H1 (cell line): ENCODE data around the gene PPA1. TPM values are rescaled to one million over a fixed set of nuclear protein-coding genes. Genes with fewer than 3 reads are reported as not detected.

Experiments
- CTCF ChIA-PET: fragments of 300-600 bp; sonication (Branson Sonifier 250); formaldehyde crosslinking; loops from one replicate; lab custom pipeline; 2021; ENCODE audit not compliant: partially characterized antibody; lab: Charles Lee
- POLR2A ChIA-PET: fragments of 300-600 bp; sonication (Branson Sonifier 250); formaldehyde crosslinking; loops from one replicate; lab custom pipeline; 2021; ENCODE audit warnings: inconsistent platforms; ENCODE audit not compliant: partially characterized antibody; lab: Charles Lee
- DNase-seq, 2 experiments: peaks; one replicate each; pipeline versions ENCODE4 v3.0.0 to v3.0.0-alpha.2; 2010 to 2022; ENCODE audit warnings: low spot score in 2 of 2, low read depth in 1 of 2, mixed read lengths in 1 of 2
- FAIRE-seq: peaks from 2 replicates; lab custom pipeline; 2011; peaks lifted over from hg19 to GRCh38; lab: Jason Lieb, UNC
- H2AFZ ChIP-seq: 2 replicates; pipeline ENCODE4 v1.8.1; 2012; ENCODE audit warnings: low read length, inconsistent platforms
- H2AK5ac ChIP-seq: 2 replicates; pipeline ENCODE4 v1.6.1; 2013; ENCODE audit warnings: low read depth, low read length
- H2BK120ac ChIP-seq: replicated peaks from 2 replicates; pipeline ENCODE3; 2013; ENCODE audit warnings: low read depth, low read length, inconsistent platforms
- H2BK12ac ChIP-seq: 2 replicates; pipeline ENCODE4 v1.6.1; 2013; ENCODE audit warnings: low read depth, low read length
- H2BK15ac ChIP-seq: 2 replicates; pipeline ENCODE4 v1.6.1; 2013; ENCODE audit warnings: low read length
- H2BK20ac ChIP-seq: 2 replicates; pipeline ENCODE4 v1.6.1; 2013; ENCODE audit warnings: low read length
- H2BK5ac ChIP-seq: 2 replicates; pipeline ENCODE4 v1.6.1; 2013; ENCODE audit warnings: low read depth, low read length
- H3K14ac ChIP-seq: 2 replicates; pipeline ENCODE4 v1.6.1; 2013; ENCODE audit warnings: inconsistent platforms; ENCODE audit not compliant: insufficient read length
- H3K18ac ChIP-seq: 2 replicates; pipeline ENCODE4 v1.6.1; 2013; ENCODE audit warnings: low read length; ENCODE audit errors: extremely low read depth
- H3K23ac ChIP-seq: 2 replicates; pipeline ENCODE4 v1.6.1; 2013; ENCODE audit warnings: inconsistent platforms; ENCODE audit not compliant: insufficient read length
- H3K23me2 ChIP-seq: 2 replicates; pipeline ENCODE4 v1.6.1; 2013; ENCODE audit warnings: low read depth, low read length
- H3K27ac ChIP-seq: 2 replicates; pipeline ENCODE4 v1.6.1; 2011; ENCODE audit warnings: low read depth, low read length, inconsistent platforms
- H3K27me3 ChIP-seq, 4 experiments: replicated peaks in 1 of 4; 1 replicate in 1 of 4; 2 replicates in 3 of 4; pipeline versions ENCODE4 v1.6.1 to v1.8.1; 2011 to 2013; ENCODE audit warnings: low read length in 3 of 4, mild to moderate bottlenecking in 3 of 4, inconsistent platforms in 2 of 4, mixed read lengths in 2 of 4, moderate library complexity in 1 of 4; ENCODE audit not compliant: control insufficient read depth in 3 of 4, insufficient read depth in 3 of 4; ENCODE audit errors: extremely low read depth in 1 of 4
- H3K36me3 ChIP-seq, 4 experiments: 2 replicates each; pipeline versions ENCODE4 v1.6.1 to v1.8.1; 2011 to 2013; ENCODE audit warnings: mild to moderate bottlenecking in 4 of 4, low read length in 3 of 4, moderate library complexity in 2 of 4, control low read depth in 1 of 4, inconsistent platforms in 1 of 4; ENCODE audit not compliant: insufficient read depth in 4 of 4, control insufficient read depth in 2 of 4
- H3K4ac ChIP-seq: replicated peaks from 2 replicates; pipeline ENCODE3; 2013; ENCODE audit warnings: low read length, low read depth, mixed read lengths, inconsistent platforms; ENCODE audit not compliant: insufficient read length
- H3K4me1 ChIP-seq, 4 experiments: replicated peaks in 1 of 4; 1 replicate in 1 of 4; 2 replicates in 3 of 4; pipeline versions ENCODE4 v1.6.1 to v1.8.1; 2011 to 2013; ENCODE audit warnings: low read length in 3 of 4, inconsistent platforms in 2 of 4, mixed read lengths in 1 of 4; ENCODE audit not compliant: insufficient read depth in 4 of 4, control insufficient read depth in 3 of 4
- H3K4me2 ChIP-seq, 2 experiments: 2 replicates each; pipeline versions ENCODE4 v1.6.1 to v1.8.1; 2011 to 2013; ENCODE audit warnings: low read depth in 2 of 2, low read length in 2 of 2, control low read depth in 1 of 2, inconsistent platforms in 1 of 2, mild to moderate bottlenecking in 1 of 2; ENCODE audit not compliant: insufficient read depth in 1 of 2
- H3K4me3 ChIP-seq, 4 experiments: fragments of 200-600, 300-600 bp in 1 of 4; sonication (generic), shearing (Covaris generic), sonication (Bioruptor Twin) in 1 of 4; 2 replicates each; pipeline versions ENCODE4 v1.5.1 to v1.8.1; 2011 to 2016; ENCODE audit warnings: low read length in 4 of 4, low read depth in 3 of 4, control low read depth in 2 of 4, inconsistent platforms in 2 of 4, mild to moderate bottlenecking in 2 of 4, mixed read lengths in 1 of 4, moderate library complexity in 1 of 4; ENCODE audit not compliant: insufficient read depth in 2 of 4; ENCODE audit errors: extremely low read depth in 1 of 4
- H3K56ac ChIP-seq: replicated peaks from 2 replicates; pipeline ENCODE3; 2013; ENCODE audit warnings: low read depth, mild to moderate bottlenecking, mixed read lengths, low read length, inconsistent platforms; ENCODE audit not compliant: insufficient read length
- H3K79me1 ChIP-seq: 2 replicates; pipeline ENCODE4 v1.6.1; 2013; ENCODE audit warnings: low read depth, low read length, control low read depth
- H3K79me2 ChIP-seq, 2 experiments: 2 replicates each; pipeline versions ENCODE4 v1.6.1 to v1.8.1; 2012 to 2013; ENCODE audit warnings: low read length in 2 of 2, mild to moderate bottlenecking in 2 of 2, inconsistent platforms in 1 of 2; ENCODE audit not compliant: insufficient read depth in 2 of 2, control insufficient read depth in 1 of 2
- H3K9ac ChIP-seq, 4 experiments: replicated peaks in 1 of 4; 1 replicate in 1 of 4; 2 replicates in 3 of 4; pipeline versions ENCODE4 v1.6.1 to v1.8.1; 2011 to 2013; ENCODE audit warnings: low read depth in 3 of 4, low read length in 3 of 4, control low read depth in 2 of 4, mild to moderate bottlenecking in 2 of 4, moderate library complexity in 2 of 4, inconsistent platforms in 1 of 4; ENCODE audit errors: extremely low read depth in 1 of 4
- H3K9me3 ChIP-seq, 2 experiments: 2 replicates each; pipeline versions ENCODE4 v1.6.1 to v1.8.1; 2012 to 2013; ENCODE audit warnings: mild to moderate bottlenecking in 2 of 2, moderate library complexity in 2 of 2, control low read depth in 1 of 2, inconsistent platforms in 1 of 2, low read depth in 1 of 2, low read length in 1 of 2, mixed read lengths in 1 of 2; ENCODE audit not compliant: insufficient read depth in 2 of 2
- H4K20me1 ChIP-seq, 2 experiments: replicated peaks in 1 of 2; 2 replicates each; pipeline versions ENCODE3 to v1.8.1; 2011 to 2013; ENCODE audit warnings: inconsistent platforms in 2 of 2, low read length in 2 of 2, mild to moderate bottlenecking in 1 of 2; ENCODE audit not compliant: insufficient read depth in 2 of 2, control insufficient read depth in 1 of 2
- H4K5ac ChIP-seq: 2 replicates; pipeline ENCODE4 v1.6.1; 2013; ENCODE audit warnings: low read length, low read depth, mixed read lengths, inconsistent platforms; ENCODE audit not compliant: insufficient read length
- H4K8ac ChIP-seq: 2 replicates; pipeline ENCODE4 v1.8.0; 2013; ENCODE audit warnings: mild to moderate bottlenecking, moderate library complexity, low read length, inconsistent platforms; ENCODE audit not compliant: insufficient read depth; ENCODE audit errors: extremely low read depth
- H4K91ac ChIP-seq: replicated peaks from 2 replicates; pipeline ENCODE3; 2013; ENCODE audit warnings: low read length, mixed read lengths, inconsistent platforms; ENCODE audit not compliant: insufficient read length
- NANOG ChIP-seq: IDR thresholded peaks from 2 replicates; pipeline ENCODE4 v1.6.1; 2011; ENCODE audit warnings: low read length, low read depth, mild to moderate bottlenecking, inconsistent platforms; ENCODE audit not compliant: insufficient read depth, poor library complexity, severe bottlenecking
- SRF ChIP-seq: IDR thresholded peaks from 2 replicates; pipeline ENCODE4 v1.6.1; 2011; ENCODE audit warnings: mild to moderate bottlenecking, low read depth, low read length, moderate library complexity
- WGBS, 2 experiments: shearing (Covaris generic) in 1 of 2; methylation state at CpG; one replicate each; pipeline versions ENCODE4 v1.1.6 to v1.1.7; 2013 to 2015; ENCODE audit warnings: low lambda C conversion rate in 2 of 2, mixed read lengths in 2 of 2, inconsistent platforms in 1 of 2, low coverage in 1 of 2, missing lambda C conversion rate in 1 of 2; ENCODE audit not compliant: insufficient replicate concordance in 2 of 2, insufficient coverage in 1 of 2, insufficient read length in 1 of 2; ENCODE audit errors: extremely low coverage in 1 of 2, missing lambda C conversion rate in 1 of 2; 5-methylcytosine and 5-hydroxymethylcytosine counted together
- polyA plus RNA-seq, 7 experiments: library from polyadenylated mRNA; depleted of rRNA in 3 of 7; stranded (reverse) in 5 of 7; unstranded in 2 of 7; fragments of >200 nt in 5 of 7; fragments of 200-250 nt in 2 of 7; gene quantifications; 1 replicate in 5 of 7; 2 replicates in 1 of 7; 4 replicates in 1 of 7; pipeline versions ENCODE4 v1.2.1 to v1.2.3, GENCODE V29; 2011 to 2013; ENCODE audit warnings: missing spikeins in 2 of 7, mixed read lengths in 2 of 7
- total RNA-seq: library from RNA; stranded (reverse); fragmentation: NEBNext Ultra II Directional; extraction: Animal tissue kit (Norgen Biotek cat#: 25700); gene quantifications from 2 replicates; pipeline ENCODE4 v1.2.1, GENCODE V29; 2021

Gene PPA1
- total and polyA plus RNA-seq, 2 of the 8 experiments (the other 6 are each of a cell fraction or from before 2014, with no cell fraction given) = 77.0 to 191 TPM

GRCh38 chr10:70193391-70193844, 39.8 kb downstream of the PPA1 start:
- H3K27me3 ChIP-seq = no peaks in the 10 kb centered on the region
- H3K79me2 ChIP-seq = no peaks in the 10 kb centered on the region
- no peaks in the 10 kb centered on the region for H3K79me1 ChIP-seq
- no peak for DNase-seq
- no peak overlapping the region for H2BK12ac ChIP-seq
- H4K8ac ChIP-seq = no peak overlapping the region
- H4K91ac ChIP-seq = no peak overlapping the region
- H3K9ac ChIP-seq = no peak overlapping the region
- H4K5ac ChIP-seq = no peak overlapping the region
- H4K20me1 ChIP-seq = no peaks in the 10 kb centered on the region
- H3K27ac ChIP-seq = no peak overlapping the region
- H3K56ac ChIP-seq = no peak overlapping the region
- H3K4me3 ChIP-seq = no peak overlapping the region
- no peak overlapping the region for H2AFZ ChIP-seq
- no peak for FAIRE-seq
- no peak overlapping the region for H3K18ac ChIP-seq
- H2BK20ac ChIP-seq = no peak overlapping the region
- H3K36me3 ChIP-seq = 0 out of 8 replicates have a peak, but pooled peaks cover 0 to under 1% (median 0%) of the 10 kb centered on the region in 4 experiments
- H3K4ac ChIP-seq = no peak overlapping the region
- no peak overlapping the region for H2BK120ac ChIP-seq
- no peak overlapping the region for H3K23ac ChIP-seq
- no peak overlapping the region for H3K4me2 ChIP-seq
- ChIA-PET POLR2A (no interaction called here), CTCF (interaction anchor here (0.6 to 1.4 kb wide), 6 partner anchors 13 to 88 kb away, joined by 3 to 5 read pairs (median 3); partner anchors contain the start of gene TYSND1)
- no peaks in the 10 kb centered on the region for H3K23me2 ChIP-seq
- H2AK5ac ChIP-seq = no peak overlapping the region
- no peaks in the 10 kb centered on the region for H3K9me3 ChIP-seq
- H3K14ac ChIP-seq = no peak overlapping the region
- WGBS, 2 experiments = 88% methylated on average over 7 of the region's 7 CpGs; no CpG with 5 or more reads in 1 of the 2 experiments
- H2BK15ac ChIP-seq = no peak overlapping the region
- H2BK5ac ChIP-seq = no peak overlapping the region
- H3K4me1 ChIP-seq = no peaks in the 10 kb centered on the region
- TF ChIP-seq SRF (no peak), NANOG (no peak)
